ENCODE measurements around the gene CIDEC.

DNA sequence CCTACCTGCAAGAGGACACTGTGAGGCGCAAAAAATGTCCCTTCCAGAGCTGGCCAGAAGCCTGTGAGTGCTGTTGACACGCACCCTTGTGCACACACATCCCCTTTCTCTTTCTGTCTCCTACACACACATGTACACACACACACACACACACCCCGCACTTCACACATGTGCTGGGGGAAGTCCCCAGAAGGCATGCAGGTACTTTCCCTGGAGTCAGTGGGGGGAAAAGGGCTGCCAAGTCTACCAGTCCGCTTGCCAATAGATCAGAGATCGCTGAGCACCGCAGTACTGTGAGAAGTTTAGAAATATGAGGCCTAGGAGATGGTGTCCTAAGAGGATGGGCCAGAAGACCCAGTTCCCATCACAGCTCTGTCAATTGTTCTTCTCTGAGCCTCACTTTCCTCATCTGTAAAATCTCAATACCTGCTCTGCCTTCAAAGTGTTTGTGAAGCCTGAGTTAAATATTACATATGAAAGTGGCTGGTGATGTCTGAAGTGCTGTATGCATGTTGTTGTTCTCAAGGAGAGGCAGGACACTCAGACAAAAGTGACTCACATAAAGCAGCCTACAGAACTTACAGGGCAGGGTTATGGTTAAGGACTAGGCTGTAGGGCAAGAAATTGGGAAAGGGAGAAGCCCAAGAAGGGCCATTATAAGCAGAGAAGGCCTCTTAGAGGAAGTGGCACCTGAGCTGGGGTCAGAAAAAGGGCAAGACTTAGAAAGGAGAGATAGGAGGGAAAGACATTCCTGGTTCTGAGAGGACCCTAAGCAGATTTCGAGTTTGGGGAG is 29.4 kb upstream of the CIDEC start:
- TF ChIP-seq CTCF (IDR thresholded peaks at IDR 0.05) = no peak
- no peak for TF ChIP-seq POLR2A (IDR thresholded peaks at IDR 0.05)
